ENCODE measurements around the gene TPM1.
A peak's percentile ranks its signal among the peaks of the same experiment; 100 is the strongest.

The TPM1 gene

DNA sequence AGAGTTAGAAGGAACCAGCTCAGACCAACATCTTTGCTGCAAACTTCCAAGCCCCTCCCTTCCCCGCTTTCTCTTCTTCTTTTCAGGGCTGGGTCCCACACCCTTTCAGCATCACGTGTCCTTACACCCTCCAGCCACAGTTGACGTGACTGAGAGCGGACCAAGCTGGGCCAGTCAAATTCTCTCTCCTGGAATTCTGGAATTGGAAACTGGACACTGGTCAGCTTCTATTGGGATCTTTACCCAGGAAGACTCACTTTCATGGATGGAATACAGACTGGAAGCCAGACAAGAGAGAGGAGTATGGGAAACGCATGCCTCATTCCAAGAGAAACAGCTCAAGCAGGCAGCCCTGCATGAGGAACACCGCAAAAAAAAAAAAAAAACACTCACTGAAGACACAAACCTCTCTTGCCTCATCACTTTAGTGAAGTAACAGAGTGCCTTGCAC, 12.4 kb upstream of the TPM1 start:
- Histone ChIP-seq H3K36me3 (replicated peaks) (no peaks in the 10 kb centered on the region), H3K27me3 (replicated peaks) (no peaks in the 10 kb centered on the region), H3K27ac (no peak overlapping the region), H3K4me3 (ENCODE audit: low read depth, low read length) (no peak overlapping the region)
- in situ Hi-C loops (cut with HindIII; ENCODE audit: low pct_ligation_motif_present, low sequenced_read_pairs), result no loop called here
- TF ChIP-seq, protein P1, sequence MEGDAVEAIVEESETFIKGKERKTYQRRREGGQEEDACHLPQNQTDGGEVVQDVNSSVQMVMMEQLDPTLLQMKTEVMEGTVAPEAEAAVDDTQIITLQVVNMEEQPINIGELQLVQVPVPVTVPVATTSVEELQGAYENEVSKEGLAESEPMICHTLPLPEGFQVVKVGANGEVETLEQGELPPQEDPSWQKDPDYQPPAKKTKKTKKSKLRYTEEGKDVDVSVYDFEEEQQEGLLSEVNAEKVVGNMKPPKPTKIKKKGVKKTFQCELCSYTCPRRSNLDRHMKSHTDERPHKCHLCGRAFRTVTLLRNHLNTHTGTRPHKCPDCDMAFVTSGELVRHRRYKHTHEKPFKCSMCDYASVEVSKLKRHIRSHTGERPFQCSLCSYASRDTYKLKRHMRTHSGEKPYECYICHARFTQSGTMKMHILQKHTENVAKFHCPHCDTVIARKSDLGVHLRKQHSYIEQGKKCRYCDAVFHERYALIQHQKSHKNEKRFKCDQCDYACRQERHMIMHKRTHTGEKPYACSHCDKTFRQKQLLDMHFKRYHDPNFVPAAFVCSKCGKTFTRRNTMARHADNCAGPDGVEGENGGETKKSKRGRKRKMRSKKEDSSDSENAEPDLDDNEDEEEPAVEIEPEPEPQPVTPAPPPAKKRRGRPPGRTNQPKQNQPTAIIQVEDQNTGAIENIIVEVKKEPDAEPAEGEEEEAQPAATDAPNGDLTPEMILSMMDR (IDR thresholded peaks at IDR 0.05; ENCODE audit: low read depth, low read length, missing control alignments), result no peak
- no peak for DNase-seq

DNA sequence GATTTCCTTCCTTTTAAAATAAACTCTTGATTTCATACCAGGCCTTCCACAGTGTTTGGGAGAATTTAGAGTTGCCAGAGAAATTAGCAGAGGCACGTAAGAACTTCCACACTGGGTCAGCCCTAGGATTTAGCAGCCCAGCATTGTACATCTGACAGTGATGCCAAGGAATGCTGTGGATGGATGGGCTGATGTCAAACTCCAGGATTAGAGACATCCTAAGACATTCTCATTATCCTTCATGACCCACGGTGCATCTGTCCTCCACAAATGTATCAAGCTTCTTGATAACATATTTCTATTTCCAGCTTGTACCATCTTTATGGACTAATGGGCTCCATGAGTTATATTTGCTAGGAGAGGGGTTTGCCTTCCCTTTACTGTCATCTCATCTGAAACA, 8.0 kb upstream of the TPM1 start:
- no peak for DNase-seq
- Histone ChIP-seq H3K27me3 (replicated peaks) (no peaks in the 10 kb centered on the region), H3K27ac (no peak overlapping the region), H3K4me3 (ENCODE audit: low read depth, low read length) (no peak overlapping the region), H3K36me3 (replicated peaks) (no peaks in the 10 kb centered on the region)
- in situ Hi-C loops (cut with HindIII; ENCODE audit: low pct_ligation_motif_present, low sequenced_read_pairs), result no loop called here
- TF ChIP-seq, protein P1 (IDR thresholded peaks at IDR 0.05; ENCODE audit: low read depth, low read length, missing control alignments), result no peak

DNA sequence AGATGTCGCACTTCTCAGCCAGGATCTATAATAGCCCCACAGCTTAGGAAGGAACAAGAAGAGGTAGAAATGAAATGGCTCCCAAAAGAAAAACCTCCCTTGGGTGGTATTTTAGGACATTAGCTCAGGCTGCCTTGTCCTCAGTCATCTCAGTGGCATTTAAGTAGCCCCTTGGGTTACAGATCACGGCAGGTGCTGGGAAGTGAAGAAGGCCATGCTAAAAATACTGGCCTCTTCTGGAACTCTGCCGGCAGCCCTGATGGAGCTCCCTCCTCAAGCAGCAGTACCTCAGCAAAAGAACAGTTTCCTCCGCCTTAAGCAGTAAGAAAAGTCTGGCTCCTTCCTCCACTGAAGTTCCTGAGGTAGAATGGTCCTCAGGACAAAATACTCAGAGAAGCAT, 7.3 kb upstream of the TPM1 start:
- H3K27ac ChIP-seq, result no peak overlapping the region
- TF ChIP-seq, protein P1 (IDR thresholded peaks at IDR 0.05; ENCODE audit: low read depth, low read length, missing control alignments), result no peak
- H3K27me3 ChIP-seq (replicated peaks), result no peaks in the 10 kb centered on the region
- no peak overlapping the region for H3K4me3 ChIP-seq (ENCODE audit: low read depth, low read length)
- in situ Hi-C loops (cut with HindIII; ENCODE audit: low pct_ligation_motif_present, low sequenced_read_pairs), result no loop called here
- DNase-seq, result no peak
- H3K36me3 ChIP-seq (replicated peaks), result no peaks in the 10 kb centered on the region

DNA sequence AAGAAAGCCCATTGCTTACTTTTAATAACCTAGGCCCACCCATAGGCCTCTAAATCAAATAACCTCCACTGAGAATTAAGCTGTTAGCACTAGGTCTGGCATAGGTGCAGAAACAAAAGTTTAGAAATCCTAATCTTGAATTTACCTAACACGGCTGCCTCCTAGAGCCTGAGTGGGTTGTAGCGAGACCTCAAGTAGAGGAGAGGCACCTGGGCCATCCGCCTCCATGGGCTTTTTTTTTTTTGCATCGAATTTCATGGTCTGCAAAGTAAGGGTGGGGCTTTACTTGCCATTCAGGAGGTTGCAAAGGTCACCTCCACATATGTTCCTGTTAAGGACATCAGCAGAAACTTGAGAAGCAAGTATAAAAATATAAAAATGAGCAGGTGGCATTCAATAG, 6.6 kb upstream of the TPM1 start:
- no peak overlapping the region for H3K27ac ChIP-seq
- DNase-seq, result no peak
- in situ Hi-C loops (cut with HindIII; ENCODE audit: low pct_ligation_motif_present, low sequenced_read_pairs), result no loop called here
- H3K4me3 ChIP-seq (ENCODE audit: low read depth, low read length), result no peak overlapping the region
- TF ChIP-seq, protein P1 (IDR thresholded peaks at IDR 0.05; ENCODE audit: low read depth, low read length, missing control alignments), result peak; percentile 14
- no peaks in the 10 kb centered on the region for H3K36me3 ChIP-seq (replicated peaks)
- no peaks in the 10 kb centered on the region for H3K27me3 ChIP-seq (replicated peaks)

DNA sequence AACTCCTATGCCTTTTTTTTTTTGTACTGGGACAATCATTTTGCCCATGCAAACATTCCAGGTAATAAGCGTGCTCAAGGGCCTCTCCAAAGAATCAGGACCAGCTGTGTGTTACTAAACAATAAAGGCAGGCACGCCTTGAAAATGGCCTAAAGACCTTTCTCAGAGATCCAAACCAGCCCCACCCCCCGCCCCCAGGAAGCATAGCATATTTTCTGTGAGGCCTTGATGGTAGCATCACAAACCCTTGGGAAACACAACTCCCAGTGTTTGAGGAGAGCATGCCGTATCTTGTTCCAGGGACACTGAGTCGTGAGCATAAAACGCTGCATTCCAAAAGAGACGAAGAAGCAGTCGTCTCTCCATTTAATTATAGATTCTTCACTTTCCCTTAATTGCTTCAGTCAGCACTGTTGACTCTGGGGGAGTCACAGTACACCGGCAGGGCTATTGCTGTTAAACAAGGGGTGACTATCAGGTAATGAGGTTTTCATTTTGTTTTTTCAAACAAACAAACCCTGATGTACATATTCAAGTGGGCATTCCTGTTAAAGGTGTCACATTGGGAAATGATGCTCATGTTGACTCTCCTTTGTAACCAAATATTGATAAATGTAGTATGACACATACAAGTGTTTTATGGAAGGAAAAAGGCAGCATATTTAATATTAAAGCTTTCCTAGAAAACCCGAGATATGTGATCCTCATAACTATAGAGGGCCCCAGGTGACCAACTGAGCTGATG, 4.4 kb upstream of the TPM1 start:
- no peak for DNase-seq
- TF ChIP-seq, protein P1 (IDR thresholded peaks at IDR 0.05; ENCODE audit: low read depth, low read length, missing control alignments), result no peak
- Histone ChIP-seq H3K36me3 (replicated peaks) (peaks cover under 1% of the 10 kb centered on the region), H3K27me3 (replicated peaks) (no peaks in the 10 kb centered on the region), H3K4me3 (ENCODE audit: low read depth, low read length) (no peak overlapping the region), H3K27ac (peak overlapping the region; percentile 33)
- in situ Hi-C loops (cut with HindIII; ENCODE audit: low pct_ligation_motif_present, low sequenced_read_pairs), result no loop called here

Measured in brain microvascular endothelial cell (primary cell).